GM12874 (cell line): ENCODE measurements around the gene GNAQ.

Experiments
- TF ChIP-seq, protein P1 (sequence below): IDR thresholded peaks from 2 replicates; pipeline ENCODE4 v1.5.1; 2011; ENCODE audit warnings: low read depth, mild to moderate bottlenecking, control low read depth, low read length, moderate library complexity; ENCODE audit not compliant: insufficient read depth

GNAQ gene

DNA sequence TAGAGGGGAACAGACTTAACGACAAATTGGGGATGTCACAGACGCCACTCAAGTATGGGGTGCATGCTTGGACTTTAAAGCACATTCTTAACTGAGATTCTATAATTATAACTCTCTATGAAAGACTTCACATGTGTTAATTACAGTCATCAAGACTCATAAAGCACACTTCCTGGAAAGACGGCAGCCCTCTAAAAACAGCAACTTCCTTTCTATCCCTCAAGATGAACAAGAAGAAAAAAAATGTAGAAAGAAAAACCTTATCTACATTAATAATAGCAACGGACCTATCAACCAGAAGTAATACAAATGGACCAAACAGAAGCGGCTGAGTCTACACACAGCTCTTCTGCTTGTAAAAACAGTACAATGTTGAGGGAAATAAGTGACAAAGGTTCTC is 21.2 kb downstream of the GNAQ start:
- TF ChIP-seq, protein P1, sequence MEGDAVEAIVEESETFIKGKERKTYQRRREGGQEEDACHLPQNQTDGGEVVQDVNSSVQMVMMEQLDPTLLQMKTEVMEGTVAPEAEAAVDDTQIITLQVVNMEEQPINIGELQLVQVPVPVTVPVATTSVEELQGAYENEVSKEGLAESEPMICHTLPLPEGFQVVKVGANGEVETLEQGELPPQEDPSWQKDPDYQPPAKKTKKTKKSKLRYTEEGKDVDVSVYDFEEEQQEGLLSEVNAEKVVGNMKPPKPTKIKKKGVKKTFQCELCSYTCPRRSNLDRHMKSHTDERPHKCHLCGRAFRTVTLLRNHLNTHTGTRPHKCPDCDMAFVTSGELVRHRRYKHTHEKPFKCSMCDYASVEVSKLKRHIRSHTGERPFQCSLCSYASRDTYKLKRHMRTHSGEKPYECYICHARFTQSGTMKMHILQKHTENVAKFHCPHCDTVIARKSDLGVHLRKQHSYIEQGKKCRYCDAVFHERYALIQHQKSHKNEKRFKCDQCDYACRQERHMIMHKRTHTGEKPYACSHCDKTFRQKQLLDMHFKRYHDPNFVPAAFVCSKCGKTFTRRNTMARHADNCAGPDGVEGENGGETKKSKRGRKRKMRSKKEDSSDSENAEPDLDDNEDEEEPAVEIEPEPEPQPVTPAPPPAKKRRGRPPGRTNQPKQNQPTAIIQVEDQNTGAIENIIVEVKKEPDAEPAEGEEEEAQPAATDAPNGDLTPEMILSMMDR = no peak

DNA sequence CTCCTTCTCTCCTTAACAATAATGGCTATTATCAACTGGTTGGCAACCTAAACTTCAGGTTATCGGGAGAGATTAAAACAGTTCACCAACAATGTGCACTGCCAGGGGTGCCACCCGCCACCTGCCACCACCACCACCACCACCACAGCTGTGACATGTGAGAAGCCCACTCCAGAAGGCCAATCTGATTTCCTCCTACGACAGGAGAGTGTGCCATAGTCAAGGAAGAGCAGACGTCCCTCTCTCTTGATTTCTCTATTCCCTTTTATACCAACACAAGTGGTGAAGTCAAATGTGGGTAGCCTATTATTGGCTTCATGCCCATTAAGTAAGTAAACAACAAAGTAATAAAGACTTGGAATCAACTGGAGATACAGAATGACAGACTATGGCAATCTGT is 22.4 kb downstream of the GNAQ start:
- TF ChIP-seq, protein P1 = no peak

DNA sequence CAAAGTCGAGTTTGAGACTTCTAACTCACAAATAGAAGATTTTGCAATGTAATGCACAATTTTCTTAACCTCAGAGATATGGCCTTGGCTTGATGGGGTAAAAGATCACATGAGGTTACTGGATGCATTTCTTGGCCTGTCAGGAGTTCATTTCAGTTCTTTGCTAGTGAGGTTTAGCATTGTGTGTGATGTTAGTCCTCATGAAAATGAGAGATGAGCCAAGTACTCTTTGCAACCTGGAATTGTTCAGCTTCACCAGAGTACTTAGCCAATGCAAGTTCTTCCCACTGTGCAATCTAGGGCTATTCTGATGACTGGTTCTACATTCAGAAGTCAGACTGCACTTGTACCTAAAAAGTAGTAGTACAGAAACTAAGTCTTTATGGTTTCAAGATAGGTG is 24.9 kb downstream of the GNAQ start:
- TF ChIP-seq, protein P1 = no peak

DNA sequence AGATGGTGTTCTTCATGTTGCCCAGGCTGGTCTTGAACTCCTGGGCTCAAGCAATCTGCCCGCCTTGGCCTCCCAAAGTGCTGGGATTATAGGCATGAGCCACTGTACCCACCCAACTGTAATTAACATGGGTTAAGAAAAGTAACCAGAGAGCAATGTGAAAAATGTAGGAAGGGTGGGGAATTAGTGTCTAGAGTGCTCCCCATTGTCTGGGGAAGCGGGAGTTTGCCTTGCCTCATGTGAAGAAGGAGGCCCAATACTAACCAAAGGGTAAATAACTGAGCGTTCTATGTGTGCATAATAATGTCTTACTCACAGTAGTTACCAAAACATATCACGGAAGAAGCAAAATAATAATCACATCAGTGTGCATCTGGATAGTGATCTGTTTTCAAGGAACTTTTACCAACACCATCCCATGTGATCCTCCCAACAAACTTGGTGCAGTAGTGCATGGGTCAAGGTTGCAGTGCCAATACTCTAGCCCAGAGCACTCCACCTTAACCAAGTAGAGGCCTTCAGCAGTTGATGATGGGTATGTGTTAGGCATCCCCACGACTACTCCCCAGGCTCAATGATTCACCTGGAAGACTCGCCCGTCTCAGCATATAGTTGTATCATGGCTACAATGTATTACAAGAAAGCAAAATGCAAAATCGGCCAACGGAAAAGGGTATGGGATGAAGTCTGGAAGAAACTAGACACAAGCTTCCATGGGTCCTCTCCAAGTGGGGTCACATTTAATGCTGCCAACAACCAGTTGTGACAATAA is 26.2 kb downstream of the GNAQ start:
- TF ChIP-seq, protein P1 = no peak

DNA sequence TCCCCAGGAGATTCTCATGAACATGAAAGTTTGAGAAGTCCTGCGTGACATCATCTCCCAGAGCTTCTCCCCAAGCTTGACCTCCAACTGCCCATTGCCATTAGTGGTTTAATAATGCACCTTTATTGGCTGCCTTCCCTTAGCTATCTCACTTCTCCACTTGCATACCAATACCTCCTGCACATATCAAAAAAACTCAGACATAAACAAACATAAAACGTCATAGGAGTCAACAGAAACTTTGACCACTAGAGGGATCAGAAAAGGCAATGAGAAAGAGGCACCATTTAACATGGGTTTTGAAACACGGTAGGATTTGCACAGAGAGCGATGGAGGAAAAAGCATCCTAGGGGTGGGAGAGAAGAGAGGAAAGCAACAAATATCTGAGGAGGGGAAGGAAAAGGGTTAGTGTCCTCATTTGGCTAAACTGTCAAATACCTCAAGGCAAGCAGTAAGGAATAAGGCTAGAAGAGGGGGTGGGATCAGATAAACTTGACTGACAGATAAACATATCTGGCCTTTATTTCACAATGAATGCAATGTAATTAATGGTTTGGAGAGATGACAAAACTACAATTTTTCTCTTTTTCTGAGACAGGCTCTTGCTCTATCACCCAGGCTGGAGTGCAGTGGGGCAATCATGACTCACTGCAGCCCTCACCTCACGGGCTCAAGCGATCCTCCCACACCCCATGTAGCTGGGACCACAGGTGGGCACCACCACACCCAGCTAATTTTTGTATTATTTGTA is 27.0 kb downstream of the GNAQ start:
- TF ChIP-seq, protein P1 = peak; percentile 25; the same call in 1 of the 2 replicates

DNA sequence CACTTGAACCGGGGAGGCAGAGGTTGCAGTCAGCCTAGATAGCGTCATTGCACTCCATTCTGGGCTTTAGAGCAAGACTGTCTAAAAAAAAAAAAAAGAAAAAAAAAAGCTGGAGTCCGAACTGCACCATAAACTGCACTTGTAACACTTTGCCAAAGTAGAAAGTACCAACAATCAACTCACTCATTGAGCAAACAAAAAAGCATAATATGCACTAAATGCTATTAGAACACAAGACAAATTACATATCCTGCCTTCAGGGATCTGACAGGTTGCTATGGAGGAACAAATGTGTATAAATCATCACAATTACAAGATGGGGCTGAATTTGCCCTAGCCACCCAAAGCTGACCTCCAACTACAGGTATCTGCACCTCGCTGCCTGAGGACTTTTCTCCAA is 27.9 kb downstream of the GNAQ start:
- TF ChIP-seq, protein P1 = no peak

DNA sequence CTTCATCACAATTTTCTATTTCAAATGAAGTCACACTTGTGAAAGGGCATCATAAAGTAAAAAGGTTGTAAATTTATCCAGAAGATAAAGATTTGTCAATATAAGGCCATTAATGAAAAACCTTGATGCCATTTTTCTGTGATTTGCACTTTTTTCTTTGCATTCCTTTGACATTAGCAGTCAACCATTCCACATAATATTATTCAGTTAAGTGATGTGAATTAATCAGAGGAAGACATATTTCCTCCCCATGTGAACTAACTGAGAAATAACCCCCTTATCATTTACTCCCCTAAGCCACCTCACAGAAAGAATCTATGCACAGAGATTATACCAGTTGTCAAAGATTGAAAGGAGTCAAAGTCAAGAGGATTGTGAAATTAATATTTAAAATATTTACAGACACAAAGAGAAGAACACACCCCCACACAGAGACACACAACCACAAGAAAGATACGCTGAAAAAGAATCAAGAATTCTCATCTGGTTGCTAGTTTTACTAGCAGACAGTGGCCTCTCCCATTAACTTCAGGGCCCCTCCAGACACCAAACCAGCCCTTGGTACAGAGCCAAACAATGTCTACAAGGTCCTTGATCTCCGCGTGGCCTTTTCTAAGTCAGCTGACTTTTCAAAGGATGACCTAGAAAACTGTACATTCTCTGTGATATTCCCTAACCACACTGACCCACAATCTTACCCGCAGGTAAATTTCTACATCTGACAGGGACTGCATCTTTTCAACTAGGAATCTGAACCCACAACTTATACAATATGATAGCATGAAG is 29.5 kb downstream of the GNAQ start:
- TF ChIP-seq, protein P1 = no peak
